SH-SY5Y (cell line): ENCODE measurements around the gene SUSD6.

Source experiments
- GATA2 ChIP-seq: IDR thresholded peaks from 2 replicates; pipeline ENCODE4 v1.6.1; 2011; ENCODE audit warnings: mild to moderate bottlenecking, low read depth, low read length
- GATA3 ChIP-seq: IDR thresholded peaks from 2 replicates; pipeline ENCODE4 v1.6.1; 2011; ENCODE audit warnings: low read depth, mild to moderate bottlenecking, low read length, moderate library complexity

GRCh38 chr14:69632593-69633151 is 21.3 kb downstream of the SUSD6 start:
- TF ChIP-seq GATA3 (no peak), GATA2 (no peak)
